ENCODE data around the gene MUSK. TPM values are rescaled to one million over a fixed set of nuclear protein-coding genes. Genes with fewer than 3 reads are reported as not detected.
A peak's percentile ranks its signal among the peaks of the same experiment; 100 is the strongest.
"Not testable (repeated sequence)": the region's sequence is repeated elsewhere in the genome, so short reads cannot be mapped to it uniquely, and the experiment has no call there.

Gene MUSK
- total RNA-seq, 3 donors from 2014 or later = 0.32 TPM; not detected in 2

DNA sequence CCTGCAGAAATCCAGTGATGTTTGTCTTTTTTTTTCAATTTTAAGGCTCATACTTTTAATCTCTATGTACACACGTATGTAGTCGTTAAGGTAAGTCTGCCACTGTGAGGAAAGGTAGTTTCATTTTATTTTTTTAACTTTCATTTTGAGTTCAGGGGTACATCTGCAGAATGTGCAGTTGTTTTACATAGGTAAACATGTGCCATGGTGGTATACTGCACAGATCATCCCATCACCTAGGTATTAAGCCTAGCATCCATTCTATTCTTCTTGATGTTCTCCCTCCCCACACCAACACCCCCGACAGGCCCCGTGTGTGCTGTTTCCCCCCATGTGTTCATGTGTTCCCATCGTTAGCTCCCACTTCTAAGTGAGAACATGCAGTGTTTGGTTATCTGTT lies 19.7 kb downstream of the MUSK start:
- no peaks in the 10 kb centered on the region for H3K27me3 ChIP-seq
- no peak overlapping the region for H3K4me3 ChIP-seq
- no peaks in the 10 kb centered on the region for H3K9me3 ChIP-seq
- intact Hi-C loops (cut with DNase I; ENCODE audit: low total_unique reads) = no loop called here
- no peaks in the 10 kb centered on the region for H3K36me3 ChIP-seq
- TF ChIP-seq POLR2AphosphoS5 (IDR thresholded peaks at IDR 0.05) = no peak
- no peak for TF ChIP-seq POLR2A (IDR thresholded peaks at IDR 0.05)
- no peak for TF ChIP-seq CTCF (IDR thresholded peaks at IDR 0.05)
- no peaks in the 10 kb centered on the region for H3K4me1 ChIP-seq
- no peak for DNase-seq (ENCODE audit: low spot score in 2 of 2)
- H3K27ac ChIP-seq = no peak overlapping the region

GRCh38 chr9:110691002-110691549 lies 22.5 kb downstream of the MUSK start:
- no peak overlapping the region for H3K27ac ChIP-seq
- no peak overlapping the region for H3K4me3 ChIP-seq
- H3K27me3 ChIP-seq = no peaks in the 10 kb centered on the region
- intact Hi-C loops (cut with DNase I; ENCODE audit: low total_unique reads) = no loop called here
- no peaks in the 10 kb centered on the region for H3K9me3 ChIP-seq
- no peak for DNase-seq (ENCODE audit: low spot score in 2 of 2)
- no peak for TF ChIP-seq CTCF (IDR thresholded peaks at IDR 0.05)
- no peak for TF ChIP-seq POLR2A (IDR thresholded peaks at IDR 0.05)
- peak in 1 of 3 donors; percentile 23 for TF ChIP-seq POLR2AphosphoS5 (IDR thresholded peaks at IDR 0.05)
- no peaks in the 10 kb centered on the region for H3K4me1 ChIP-seq
- no peaks in the 10 kb centered on the region for H3K36me3 ChIP-seq

- intact Hi-C loops (cut with DNase I; ENCODE audit: low total_unique reads); H3K27ac ChIP-seq; DNase-seq (ENCODE audit: low spot score in 2 of 2); H3K9me3 ChIP-seq; H3K36me3 ChIP-seq; H3K4me1 ChIP-seq; H3K4me3 ChIP-seq; H3K27me3 ChIP-seq: not testable (repeated sequence)
Measured at GRCh38 chr9:110695846-110696245, 27.3 kb downstream of the MUSK start.

DNA sequence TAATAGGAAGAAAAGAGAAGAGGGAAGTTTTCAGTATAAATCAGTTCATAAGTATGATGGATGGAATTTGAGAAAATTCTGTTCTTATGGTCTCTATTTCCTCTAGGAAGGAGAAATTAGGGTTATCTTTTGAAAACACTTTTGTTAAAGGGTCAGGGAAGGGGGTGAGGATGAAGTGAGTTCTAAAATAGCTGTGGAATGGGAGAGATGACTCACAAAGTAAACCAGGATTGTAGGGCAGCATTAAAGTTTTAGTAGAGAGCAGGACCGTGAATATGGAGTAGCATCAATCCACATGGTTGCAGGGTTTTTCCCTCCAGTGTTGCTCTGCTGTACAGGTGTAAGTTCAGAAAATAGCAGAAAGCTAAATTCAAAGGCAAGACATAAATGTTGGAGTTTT lies 32.4 kb downstream of the MUSK start:
- intact Hi-C loops (cut with DNase I; ENCODE audit: low total_unique reads) = no loop called here
- Histone ChIP-seq H3K4me1 (no peaks in the 10 kb centered on the region), H3K36me3 (no peaks in the 10 kb centered on the region), H3K4me3 (no peak overlapping the region), H3K27ac (no peak overlapping the region), H3K27me3 (no peaks in the 10 kb centered on the region), H3K9me3 (no peaks in the 10 kb centered on the region)
- TF ChIP-seq CTCF (IDR thresholded peaks at IDR 0.05) = no peak
- no peak for DNase-seq (ENCODE audit: low spot score in 2 of 2)

- Histone ChIP-seq H3K27ac (no peak overlapping the region), H3K36me3 (no peaks in the 10 kb centered on the region), H3K4me1 (no peaks in the 10 kb centered on the region), H3K4me3 (no peak overlapping the region), H3K9me3 (no peaks in the 10 kb centered on the region), H3K27me3 (no peaks in the 10 kb centered on the region)
- intact Hi-C loops (cut with DNase I; ENCODE audit: low total_unique reads) = no loop called here
- no peak for DNase-seq (ENCODE audit: low spot score in 2 of 2)
- no peak for TF ChIP-seq POLR2A (IDR thresholded peaks at IDR 0.05)
- no peak for TF ChIP-seq CTCF (IDR thresholded peaks at IDR 0.05)
- TF ChIP-seq POLR2AphosphoS5 (IDR thresholded peaks at IDR 0.05) = no peak
Measured at GRCh38 chr9:110703669-110704068, 35.1 kb downstream of the MUSK start.

DNA sequence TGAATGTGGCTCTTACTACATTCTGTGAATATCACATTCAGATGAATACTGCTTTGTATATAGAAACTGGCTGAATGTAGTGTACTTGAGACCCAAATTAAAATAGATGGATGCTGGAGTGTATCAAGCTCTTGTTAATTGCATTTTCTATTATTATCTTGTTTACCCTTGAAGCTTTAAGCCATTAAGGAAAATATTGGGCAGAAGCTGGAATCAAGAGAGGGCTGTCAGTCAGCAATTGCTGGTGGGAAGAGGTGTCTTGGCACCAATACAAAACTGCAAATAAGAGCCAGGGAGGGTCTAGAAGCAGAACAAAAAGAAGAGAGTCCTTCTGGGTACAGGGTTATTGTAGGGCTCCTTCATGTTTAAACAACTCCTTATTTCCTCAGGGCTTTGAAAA lies 38.8 kb downstream of the MUSK start:
- Histone ChIP-seq H3K4me1 (no peaks in the 10 kb centered on the region), H3K27ac (no peak overlapping the region), H3K9me3 (no peaks in the 10 kb centered on the region), H3K4me3 (no peak overlapping the region), H3K27me3 (no peaks in the 10 kb centered on the region), H3K36me3 (no peaks in the 10 kb centered on the region)
- DNase-seq (ENCODE audit: low spot score in 2 of 2) = no peak
- no peak for TF ChIP-seq CTCF (IDR thresholded peaks at IDR 0.05)
- intact Hi-C loops (cut with DNase I; ENCODE audit: low total_unique reads) = no loop called here
